GM19239 (cell line): ENCODE data around the gene SMIM20.
A peak's percentile ranks its signal among the peaks of the same experiment; 100 is the strongest.
"Not testable (repeated sequence)": the region's sequence is repeated elsewhere in the genome, so short reads cannot be mapped to it uniquely, and the experiment has no call there.

ENCODE experiments used
- DNase-seq: peaks from one replicate; pipeline ENCODE4 v3.0.0; 2011; ENCODE audit warnings: low spot score; ENCODE audit not compliant: insufficient read length
- FAIRE-seq: peaks from 2 replicates; lab custom pipeline; 2011; peaks lifted over from hg19 to GRCh38; lab: Jason Lieb, UNC

SMIM20 gene

GRCh38 chr4:25889589-25890503 lies 24.2 kb upstream of the SMIM20 start:
- DNase-seq (no peak), FAIRE-seq (no peak)

DNA sequence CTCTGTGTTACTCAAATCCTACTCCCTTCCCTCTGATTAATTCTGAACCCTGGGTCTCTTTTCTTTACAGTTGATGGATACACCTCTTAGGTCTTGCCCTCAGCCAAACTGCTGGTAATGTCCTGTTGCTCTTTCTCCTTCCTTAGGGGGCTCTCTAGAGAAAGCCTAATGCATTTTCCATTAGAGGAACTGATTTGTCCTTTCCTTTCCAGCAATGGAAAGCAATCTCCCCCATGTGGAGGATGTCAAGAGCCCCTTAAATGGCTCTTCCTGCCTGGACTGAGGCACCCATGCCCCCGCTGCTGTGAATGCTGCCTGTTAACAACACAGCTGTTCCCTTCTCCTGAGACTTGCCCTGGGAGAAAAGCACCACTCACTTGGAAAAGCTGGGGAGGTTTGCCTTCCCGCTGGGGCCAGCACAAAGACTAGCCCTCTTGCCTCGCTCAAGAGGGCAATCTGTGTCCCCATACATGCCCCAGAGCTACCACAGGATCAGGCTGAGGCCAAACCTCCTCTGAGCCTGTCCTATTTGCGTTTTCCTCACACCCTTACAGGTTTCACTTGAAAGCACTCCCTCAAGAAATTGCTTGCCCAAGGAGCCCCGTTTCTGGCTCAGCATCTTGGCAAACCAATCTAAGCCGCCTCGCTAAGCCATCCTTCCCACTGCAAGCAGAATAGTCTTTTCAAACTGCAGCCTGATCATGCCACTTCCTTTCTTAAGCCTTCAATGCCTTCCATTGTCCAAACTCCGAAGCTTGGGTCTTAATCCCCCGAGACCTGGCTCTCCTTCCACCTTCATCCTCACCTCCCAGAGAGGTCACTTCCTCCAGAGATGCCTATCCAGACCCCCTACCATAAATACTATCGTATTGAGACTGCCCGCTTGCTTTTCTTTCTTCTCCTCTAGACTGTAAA lies 23.2 kb upstream of the SMIM20 start:
- FAIRE-seq = no peak
- DNase-seq = no peak

GRCh38 chr4:25892796-25893195 lies 21.2 kb upstream of the SMIM20 start:
- DNase-seq (no peak), FAIRE-seq (no peak)

GRCh38 chr4:25896776-25897539 lies 17.1 kb upstream of the SMIM20 start:
- DNase-seq (no peak), FAIRE-seq (no peak)

DNA sequence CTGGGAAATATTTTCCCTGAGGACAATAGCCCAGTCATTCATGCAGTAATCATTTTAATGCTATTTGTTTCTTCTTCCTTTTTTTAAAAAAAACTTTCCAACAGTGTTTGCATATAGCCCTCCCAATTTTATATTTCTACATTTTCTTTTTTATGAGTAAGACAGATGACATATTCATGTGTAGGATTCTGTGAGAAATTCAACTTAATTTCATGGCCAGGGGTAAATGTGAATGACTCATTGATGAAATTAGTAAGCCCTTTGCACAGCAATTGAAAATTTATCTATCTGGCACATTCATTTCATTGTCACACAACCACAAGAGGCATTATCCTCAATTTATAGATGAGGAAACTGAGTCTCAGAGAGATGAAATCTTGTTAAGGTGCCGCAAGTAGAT lies 13.7 kb upstream of the SMIM20 start:
- DNase-seq (no peak), FAIRE-seq (no peak)

DNA sequence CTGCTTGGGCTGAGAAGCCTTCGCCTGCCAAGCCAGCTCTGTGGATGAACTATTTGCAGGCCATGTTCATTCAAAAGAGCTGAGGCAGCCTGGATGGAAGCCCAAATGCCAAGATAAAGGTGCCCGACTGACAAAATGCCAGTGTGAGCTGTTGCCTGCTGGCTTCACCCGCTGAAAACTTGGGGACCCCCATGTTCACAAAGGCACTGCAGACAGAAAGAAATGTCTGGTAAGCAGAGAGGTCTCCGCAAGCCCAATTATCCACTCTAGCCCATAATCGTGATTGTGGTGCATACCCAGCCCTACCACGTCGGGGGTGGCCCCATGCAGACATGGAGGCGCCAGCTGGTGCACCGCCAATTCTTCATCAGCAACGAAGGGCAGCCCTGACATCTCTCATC lies 13.0 kb upstream of the SMIM20 start:
- DNase-seq = no peak
- FAIRE-seq = no peak

DNA sequence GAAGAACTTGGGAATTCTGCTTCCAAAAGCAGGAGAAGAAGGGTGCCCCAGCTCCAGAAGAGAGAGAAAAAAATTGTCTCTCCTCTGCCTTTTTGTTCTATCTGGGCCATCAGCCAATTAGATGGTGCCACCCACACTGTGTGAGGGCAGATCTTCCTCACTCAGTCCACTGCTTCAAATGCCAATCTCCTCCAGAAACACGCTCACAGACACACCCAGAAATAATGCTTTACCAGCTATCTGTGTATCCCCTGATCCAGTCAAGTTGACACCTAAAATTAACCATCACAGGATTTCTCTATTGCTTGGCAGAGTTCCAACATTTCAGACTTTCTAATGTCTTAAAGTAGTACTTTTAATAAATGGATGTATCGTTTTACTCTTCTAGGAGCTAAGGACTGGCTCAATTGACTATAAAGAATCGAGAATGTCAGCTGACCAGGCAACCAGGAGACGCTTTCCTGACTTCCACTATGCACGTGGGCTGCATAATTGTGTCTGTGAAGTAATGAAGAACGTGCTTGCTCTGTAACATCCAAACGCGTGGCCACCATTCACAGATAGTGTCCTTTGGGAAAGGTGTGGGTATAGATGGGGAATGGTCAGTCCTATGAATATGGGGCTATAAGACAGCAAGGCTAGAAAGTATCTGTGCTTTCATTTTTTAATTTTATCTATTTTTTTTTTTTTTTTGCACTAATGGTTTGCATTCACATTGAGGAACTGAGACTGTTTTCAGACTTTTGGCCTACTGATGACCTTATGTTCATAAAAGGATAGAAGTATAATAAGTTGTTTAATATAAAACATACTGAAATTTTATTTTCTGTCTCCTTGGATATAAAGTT lies 9.9 kb upstream of the SMIM20 start:
- DNase-seq (no peak), FAIRE-seq (peak; percentile 75)

GRCh38 chr4:25904748-25905082 lies 9.3 kb upstream of the SMIM20 start:
- peak; percentile 72 for FAIRE-seq
- no peak for DNase-seq

DNA sequence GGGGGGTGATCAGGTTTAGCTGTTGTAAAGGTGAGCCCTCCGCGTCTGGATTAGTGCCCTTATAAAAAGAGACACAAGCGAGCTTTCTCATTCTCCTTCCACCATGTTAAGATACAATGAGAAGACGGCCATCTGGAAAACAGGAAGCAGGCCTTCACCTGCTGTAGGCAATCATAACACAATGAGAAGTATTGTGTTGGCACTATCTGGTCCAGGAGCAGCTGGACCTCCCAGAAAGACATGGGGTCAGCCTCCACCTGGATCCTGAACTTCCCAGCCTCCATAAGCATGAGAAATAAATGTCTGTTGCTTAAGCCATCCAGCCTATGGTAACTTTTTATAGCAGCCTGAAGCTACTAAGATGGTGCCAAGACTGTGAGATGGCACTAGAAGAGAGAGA lies 8.6 kb upstream of the SMIM20 start:
- no peak for DNase-seq
- FAIRE-seq = no peak

- FAIRE-seq, DNase-seq: not testable (repeated sequence)
These were observed 7.9 kb upstream of the SMIM20 start for GRCh38 chr4:25906113-25906512.

DNA sequence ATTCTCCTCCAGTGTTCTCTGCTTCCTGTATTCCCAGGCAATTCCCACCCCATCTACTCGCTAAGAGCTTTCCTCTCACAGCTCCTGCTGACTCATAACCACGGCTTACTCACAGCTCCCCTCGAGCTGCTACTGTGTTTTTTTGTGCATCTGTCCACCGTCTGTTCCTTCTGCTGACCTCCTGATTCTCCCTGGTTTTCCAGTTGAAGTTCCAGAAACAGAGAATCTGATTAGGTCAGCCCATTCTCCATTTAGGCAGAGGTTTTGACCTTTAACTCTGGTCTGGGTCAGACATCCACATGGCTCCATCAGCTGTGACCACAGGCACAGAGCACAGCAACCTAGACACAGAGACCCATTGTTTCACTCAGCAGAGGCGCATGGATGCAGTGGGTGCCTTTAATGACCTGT lies 5.5 kb upstream of the SMIM20 start:
- DNase-seq (no peak), FAIRE-seq (no peak)

DNA sequence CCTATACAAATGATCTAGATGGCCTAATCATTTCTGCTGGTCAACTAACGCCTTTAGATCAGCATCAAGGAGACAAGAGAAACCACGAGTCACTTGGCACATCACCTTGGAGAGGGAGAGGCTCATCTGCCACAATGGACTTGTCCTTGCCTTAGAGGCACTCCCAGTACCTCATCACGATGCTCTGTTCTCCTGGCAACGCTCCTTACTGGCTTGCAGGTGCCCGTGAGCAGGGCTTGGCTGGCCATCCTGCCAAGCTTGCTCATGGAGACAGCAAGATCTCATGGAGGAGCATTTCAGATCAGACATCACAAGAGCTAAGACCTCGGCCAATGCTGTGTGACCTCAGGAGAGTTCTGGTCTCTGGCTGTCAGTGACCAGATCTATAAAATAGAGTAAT lies 2.7 kb upstream of the SMIM20 start:
- DNase-seq = no peak
- FAIRE-seq = no peak

- FAIRE-seq (no peak), DNase-seq (peak; percentile 15)
These were observed 767 bp upstream of the SMIM20 start for GRCh38 chr4:25913056-25913850.

GRCh38 chr4:25914670-25915352 lies 791 bp downstream of the SMIM20 start:
- DNase-seq = no peak
- peak; percentile 64 for FAIRE-seq

GRCh38 chr4:25915353-25915705 lies 1.3 kb downstream of the SMIM20 start:
- DNase-seq = no peak
- FAIRE-seq = no peak

DNA sequence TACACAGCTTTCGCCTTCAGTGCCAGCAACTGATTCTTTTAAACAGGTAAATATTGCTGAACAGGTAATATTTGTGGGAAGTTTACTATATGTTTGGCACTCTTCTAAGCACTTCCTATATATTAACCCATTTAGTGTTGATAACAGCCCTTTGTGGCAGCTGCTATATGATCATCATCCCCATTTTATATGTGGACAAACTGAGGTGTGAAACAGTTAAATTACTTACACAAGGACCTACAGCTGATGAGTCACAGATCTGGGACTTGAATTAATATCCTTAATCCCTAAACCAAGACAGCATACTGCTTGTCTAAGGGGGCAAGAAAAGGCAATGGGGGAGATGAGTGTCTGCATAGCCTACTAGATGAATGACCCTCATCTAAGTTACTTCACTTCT lies 2.9 kb downstream of the SMIM20 start:
- no peak for DNase-seq
- no peak for FAIRE-seq

- no peak for FAIRE-seq
- DNase-seq = no peak
These were observed 5.7 kb downstream of the SMIM20 start for GRCh38 chr4:25919676-25920075.

- DNase-seq (no peak), FAIRE-seq (no peak)
These were observed 7.9 kb downstream of the SMIM20 start for GRCh38 chr4:25921922-25922321.
